Gastroesophageal sphincter (tissue), 3 donors: ENCODE measurements around the gene CLIC4.

Experiments used
- POLR2A ChIP-seq, 2 donors: fragments of 450-650 bp; IDR thresholded peaks; one replicate each; pipeline ENCODE4 v1.6.1; 2017; ENCODE audit warnings: antibody characterized with exemption in 2 of 2, mild to moderate bottlenecking in 2 of 2, moderate library complexity in 1 of 2
- POLR2AphosphoS5 ChIP-seq: sonication (generic); formaldehyde crosslinking; IDR thresholded peaks from one replicate; pipeline ENCODE4 v1.6.1; 2017; ENCODE audit warnings: antibody characterized with exemption
- TF ChIP-seq, protein P1 (sequence below), 4 experiments: fragments of 200-600 bp in 2 of 4; fragments of 450-650 bp in 2 of 4; sonication (generic) in 1 of 4; IDR thresholded peaks; one replicate each; pipeline ENCODE4 v1.5.1; 2017 to 2019; ENCODE audit warnings: antibody characterized with exemption in 4 of 4, mild to moderate bottlenecking in 2 of 4, moderate library complexity in 2 of 4

DNA sequence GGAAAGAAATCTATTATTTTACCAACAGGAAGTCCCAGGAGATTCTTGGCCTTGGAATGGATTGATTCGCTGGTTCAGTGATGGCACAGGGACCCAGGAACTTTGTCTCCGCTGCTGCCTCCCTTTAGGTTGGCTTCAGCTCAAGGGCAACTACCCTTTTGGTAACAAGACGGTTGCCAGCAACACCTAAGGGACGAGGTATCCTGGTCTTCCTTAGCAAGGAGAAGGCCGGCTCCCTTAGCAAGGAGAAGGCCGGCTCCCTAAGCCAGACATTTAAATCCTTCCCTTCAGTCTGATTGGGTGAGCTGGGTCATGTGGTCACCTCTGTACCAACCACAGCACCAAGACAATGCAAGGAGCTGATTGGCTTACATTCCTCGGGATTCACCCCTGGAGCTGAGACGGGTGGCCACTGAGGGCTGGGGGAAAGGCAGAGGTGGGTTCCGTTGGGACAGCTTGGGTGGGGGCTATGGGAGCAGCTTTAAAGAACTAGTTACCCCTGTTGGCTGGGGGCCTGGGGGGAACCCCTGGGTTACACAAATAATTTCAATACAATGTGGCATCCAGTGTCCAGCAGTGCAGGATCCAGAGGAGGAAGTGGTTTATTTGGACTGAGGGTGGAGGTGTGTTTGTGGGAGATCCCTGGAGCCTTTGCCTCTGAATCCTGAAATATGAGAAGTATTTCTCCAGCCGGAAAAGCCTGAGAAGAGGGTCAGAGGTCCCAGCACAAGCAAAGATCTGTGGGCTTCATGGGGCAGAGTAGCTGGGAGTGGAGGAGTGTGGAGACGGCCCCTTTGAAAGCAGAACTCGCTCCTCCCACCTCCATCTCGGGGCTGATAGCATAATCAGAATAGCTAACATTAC, 20.7 kb upstream of the CLIC4 start:
- TF ChIP-seq POLR2A (IDR thresholded peaks at IDR 0.05) = no peak
- TF ChIP-seq, protein P1, sequence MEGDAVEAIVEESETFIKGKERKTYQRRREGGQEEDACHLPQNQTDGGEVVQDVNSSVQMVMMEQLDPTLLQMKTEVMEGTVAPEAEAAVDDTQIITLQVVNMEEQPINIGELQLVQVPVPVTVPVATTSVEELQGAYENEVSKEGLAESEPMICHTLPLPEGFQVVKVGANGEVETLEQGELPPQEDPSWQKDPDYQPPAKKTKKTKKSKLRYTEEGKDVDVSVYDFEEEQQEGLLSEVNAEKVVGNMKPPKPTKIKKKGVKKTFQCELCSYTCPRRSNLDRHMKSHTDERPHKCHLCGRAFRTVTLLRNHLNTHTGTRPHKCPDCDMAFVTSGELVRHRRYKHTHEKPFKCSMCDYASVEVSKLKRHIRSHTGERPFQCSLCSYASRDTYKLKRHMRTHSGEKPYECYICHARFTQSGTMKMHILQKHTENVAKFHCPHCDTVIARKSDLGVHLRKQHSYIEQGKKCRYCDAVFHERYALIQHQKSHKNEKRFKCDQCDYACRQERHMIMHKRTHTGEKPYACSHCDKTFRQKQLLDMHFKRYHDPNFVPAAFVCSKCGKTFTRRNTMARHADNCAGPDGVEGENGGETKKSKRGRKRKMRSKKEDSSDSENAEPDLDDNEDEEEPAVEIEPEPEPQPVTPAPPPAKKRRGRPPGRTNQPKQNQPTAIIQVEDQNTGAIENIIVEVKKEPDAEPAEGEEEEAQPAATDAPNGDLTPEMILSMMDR (IDR thresholded peaks at IDR 0.05) = no peak
- no peak for TF ChIP-seq POLR2AphosphoS5
